Choroid plexus epithelial cell (primary cell): ENCODE measurements around the gene MFN2.

Source experiments
- DNase-seq: peaks from one replicate; pipeline ENCODE4 v3.0.0-alpha.2; 2010; ENCODE audit warnings: low read depth
- H3K4me3 ChIP-seq: 2 replicates; pipeline ENCODE4 v1.5.1; 2011; ENCODE audit warnings: low read depth, mild to moderate bottlenecking, control low read depth, low read length, moderate library complexity
- TF ChIP-seq, protein P1 (sequence below): conservative IDR thresholded peaks from 2 replicates; pipeline ENCODE4 v1.5.1; 2011; ENCODE audit warnings: low read depth, mild to moderate bottlenecking, control low read depth, inconsistent platforms, low read length, moderate library complexity

Gene MFN2

DNA sequence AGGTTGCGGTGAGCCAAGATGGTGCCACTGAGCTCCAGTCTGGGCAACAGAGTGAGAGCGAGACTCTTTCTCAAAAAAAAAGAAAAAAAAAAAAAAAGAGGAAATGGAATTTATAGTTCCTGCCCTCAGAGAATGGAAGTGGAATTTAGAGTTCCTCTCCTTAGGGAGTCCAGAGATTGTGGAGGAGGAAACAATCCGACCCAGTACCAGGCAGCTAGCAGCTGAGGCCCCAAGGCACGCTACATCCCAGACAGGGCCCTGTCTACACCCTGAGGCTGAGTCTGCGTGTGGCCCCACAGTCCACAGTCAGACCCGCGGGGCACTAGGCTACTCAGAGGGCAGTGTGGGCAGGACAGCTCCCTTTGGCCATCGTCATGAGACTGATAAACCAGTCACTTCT lies 1.9 kb upstream of the MFN2 start:
- TF ChIP-seq, protein P1, sequence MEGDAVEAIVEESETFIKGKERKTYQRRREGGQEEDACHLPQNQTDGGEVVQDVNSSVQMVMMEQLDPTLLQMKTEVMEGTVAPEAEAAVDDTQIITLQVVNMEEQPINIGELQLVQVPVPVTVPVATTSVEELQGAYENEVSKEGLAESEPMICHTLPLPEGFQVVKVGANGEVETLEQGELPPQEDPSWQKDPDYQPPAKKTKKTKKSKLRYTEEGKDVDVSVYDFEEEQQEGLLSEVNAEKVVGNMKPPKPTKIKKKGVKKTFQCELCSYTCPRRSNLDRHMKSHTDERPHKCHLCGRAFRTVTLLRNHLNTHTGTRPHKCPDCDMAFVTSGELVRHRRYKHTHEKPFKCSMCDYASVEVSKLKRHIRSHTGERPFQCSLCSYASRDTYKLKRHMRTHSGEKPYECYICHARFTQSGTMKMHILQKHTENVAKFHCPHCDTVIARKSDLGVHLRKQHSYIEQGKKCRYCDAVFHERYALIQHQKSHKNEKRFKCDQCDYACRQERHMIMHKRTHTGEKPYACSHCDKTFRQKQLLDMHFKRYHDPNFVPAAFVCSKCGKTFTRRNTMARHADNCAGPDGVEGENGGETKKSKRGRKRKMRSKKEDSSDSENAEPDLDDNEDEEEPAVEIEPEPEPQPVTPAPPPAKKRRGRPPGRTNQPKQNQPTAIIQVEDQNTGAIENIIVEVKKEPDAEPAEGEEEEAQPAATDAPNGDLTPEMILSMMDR, result no peak
- DNase-seq, result no peak
- no peak overlapping the region for H3K4me3 ChIP-seq

DNA sequence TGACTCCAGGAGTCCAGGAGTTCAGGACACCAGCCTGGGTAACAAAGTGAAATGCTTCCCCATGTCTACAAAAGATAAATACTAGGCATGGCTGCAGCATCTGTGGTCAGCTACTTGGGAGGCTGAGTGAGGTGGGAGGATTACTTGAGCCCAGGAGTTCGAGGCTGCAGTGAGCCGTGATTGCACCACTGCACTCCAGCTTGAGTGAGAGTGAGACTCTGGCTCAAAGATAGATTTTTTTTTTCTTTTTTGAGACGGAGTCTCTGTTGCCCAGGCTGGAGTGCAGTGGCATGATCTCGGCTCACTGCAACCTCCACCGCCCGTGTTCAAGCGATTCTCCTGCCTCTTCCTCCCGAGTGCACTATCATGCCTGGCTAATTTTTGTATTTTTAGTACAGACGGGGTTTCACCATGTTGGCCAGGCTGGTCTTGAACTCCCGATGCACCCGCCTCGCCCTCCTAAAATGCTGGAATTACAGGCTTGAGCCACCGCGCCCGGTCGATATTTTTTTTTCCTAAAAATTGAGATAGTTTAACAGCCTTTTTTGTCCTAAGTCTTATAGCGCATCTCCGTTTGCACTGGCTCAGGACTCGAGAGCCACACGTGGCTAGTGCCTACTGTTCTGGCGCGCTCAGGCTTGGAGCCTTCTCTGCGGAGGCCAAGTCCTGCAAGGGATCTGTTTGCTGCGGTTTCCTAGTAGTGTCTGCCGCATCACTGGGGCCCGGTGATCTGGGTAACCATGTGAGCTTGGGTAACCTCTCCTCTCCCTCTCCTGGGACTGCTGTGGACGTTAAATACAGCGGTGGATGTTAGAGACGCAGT lies 1.0 kb upstream of the MFN2 start:
- TF ChIP-seq, protein P1, result no peak
- DNase-seq, result no peak
- peak overlapping the region; percentile 90 for H3K4me3 ChIP-seq

DNA sequence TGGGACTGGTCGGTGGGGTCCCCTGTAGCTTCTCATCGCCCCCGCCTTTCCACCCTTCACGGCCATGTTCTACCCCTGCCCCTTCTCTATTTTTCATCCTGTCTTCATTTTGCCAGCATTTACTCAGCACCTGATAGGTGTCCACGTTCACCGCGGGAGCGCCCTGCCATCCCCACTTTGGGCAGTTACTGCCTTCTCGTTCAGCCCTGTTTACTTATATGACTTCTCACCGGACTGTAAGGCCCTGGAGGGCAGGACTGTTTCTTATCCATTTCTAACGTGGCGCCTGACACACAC lies 380 bp downstream of the MFN2 start:
- TF ChIP-seq, protein P1, result no peak
- DNase-seq, result peak; percentile 9
- H3K4me3 ChIP-seq, result peak overlapping the region; percentile 90

DNA sequence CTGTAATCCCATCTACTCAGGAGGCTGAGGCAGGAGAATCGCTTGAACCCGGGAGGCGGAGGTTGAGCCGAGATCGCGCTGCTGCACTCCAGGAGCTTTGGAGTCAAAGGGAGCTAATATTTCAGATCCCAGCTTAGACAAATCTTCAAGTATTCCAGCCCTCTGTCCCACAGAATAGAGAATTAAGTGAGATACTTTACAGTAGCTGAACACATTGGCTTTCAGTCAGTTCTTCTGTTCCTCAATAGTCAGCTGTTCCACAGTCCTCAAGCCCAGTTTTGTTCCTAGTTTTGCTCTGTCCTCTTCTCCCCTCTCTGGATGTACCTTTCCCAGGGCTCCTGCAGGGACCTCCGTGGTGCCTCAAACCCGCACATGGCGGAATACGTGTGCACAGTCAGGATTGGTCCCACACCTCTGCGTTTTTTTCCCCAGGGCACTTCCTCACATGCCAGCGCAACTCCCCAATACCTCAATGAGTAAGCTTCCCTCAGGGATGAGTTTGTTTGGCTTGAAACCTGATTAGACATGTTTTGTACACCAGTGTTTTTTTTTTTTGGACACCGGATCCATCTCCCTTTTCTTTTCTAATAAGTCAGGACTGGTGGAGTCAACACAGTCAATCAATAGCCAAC lies 1.2 kb downstream of the MFN2 start:
- TF ChIP-seq, protein P1, result no peak
- no peak for DNase-seq
- peak overlapping the region; percentile 90 for H3K4me3 ChIP-seq

DNA sequence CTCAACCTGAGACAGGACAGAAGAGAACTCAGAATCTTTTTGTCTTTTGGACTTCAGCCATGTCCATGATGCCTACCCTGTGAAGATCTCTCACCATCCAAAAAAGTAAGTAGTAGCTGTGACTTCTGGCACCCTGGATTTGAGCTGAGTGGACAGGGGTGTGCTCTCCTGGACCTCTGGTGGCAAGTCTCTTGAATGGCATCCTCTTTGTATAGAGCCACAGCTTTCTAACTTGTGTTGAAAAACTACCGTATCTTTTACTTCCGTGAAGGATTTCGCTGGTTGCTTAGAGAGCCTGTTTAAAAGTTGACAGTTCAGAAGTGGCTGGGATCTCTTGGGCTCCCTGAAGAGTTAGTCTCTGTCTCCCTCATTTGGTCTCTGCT lies 1.8 kb downstream of the MFN2 start:
- TF ChIP-seq, protein P1, result no peak
- no peak for DNase-seq
- H3K4me3 ChIP-seq, result no peak overlapping the region

DNA sequence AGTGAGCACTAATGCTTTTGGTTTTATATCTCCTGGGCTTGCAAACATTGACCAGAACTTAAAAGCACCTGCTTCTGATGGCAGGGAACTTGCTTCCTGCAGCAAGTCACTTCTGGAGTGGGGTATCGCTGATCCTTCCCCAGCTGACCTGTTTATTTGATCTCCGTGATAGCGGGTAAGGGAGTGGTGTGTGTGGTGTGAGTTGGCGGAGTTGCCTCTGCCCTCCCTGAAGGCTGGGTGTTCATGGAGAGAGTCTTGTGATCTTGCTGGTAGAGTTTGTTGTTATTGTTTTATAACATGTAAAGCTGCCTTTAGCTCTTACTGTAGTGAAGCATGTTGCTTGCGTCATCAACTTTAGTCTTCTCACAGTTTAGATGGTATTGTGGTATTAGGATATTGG lies 3.9 kb downstream of the MFN2 start:
- peak; percentile 21 for DNase-seq
- H3K4me3 ChIP-seq, result no peak overlapping the region
- TF ChIP-seq, protein P1, result no peak

DNA sequence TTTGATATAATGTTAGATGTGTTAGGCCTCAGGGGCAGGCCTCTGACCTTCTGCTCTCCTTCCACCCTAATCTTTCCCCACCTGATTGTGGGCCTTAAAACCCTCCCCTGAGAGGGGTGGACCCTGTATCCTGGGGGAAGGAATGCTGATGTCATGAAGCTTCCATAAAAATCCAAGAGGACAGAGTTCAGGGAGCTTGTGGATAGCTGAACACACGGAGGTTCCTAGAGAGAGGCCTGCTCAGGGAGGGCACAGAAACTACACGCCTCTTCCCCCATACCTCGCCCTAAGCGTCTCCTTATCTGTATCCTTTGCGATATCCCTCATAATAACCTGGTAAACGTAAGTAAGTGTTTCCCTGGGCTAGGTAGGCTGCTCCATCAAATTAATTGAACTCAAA lies 4.3 kb downstream of the MFN2 start:
- no peak for DNase-seq
- no peak overlapping the region for H3K4me3 ChIP-seq
- TF ChIP-seq, protein P1, result no peak
